GM18868 (cell line): ENCODE results near the gene ATP6AP2.
"Not testable (repeated sequence)": the region's sequence is repeated elsewhere in the genome, so short reads cannot be mapped to it uniquely, and the experiment has no call there.

ENCODE experiments used
- ATAC-seq: cut with Tn5 transposase; IDR thresholded peaks from one replicate; pipeline ENCODE4 v1.9.1; 2021; ENCODE audit warnings: mild to moderate bottlenecking, moderate library complexity; ENCODE audit not compliant: unreplicated experiment

ATP6AP2 gene

DNA sequence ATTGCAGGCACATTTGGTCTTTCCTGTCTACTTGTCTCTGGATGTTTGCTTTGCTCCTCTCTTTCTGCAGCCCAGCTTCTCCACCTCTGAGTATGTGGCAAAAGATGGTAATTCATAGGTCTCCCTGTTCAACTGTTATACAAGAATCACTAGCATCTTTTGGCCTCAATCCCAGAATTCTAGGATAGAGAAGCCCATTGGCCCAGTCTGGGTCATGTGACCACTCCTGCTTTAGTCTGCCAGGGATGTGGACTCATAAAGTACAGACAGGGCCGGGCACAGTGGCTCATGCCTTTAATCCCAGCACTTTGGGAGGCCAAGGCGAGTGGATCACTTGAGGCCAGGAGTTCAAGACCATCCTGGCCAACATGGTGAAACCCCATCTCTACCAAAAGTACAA is 5.4 kb upstream of the ATP6AP2 start:
- not testable (repeated sequence) for ATAC-seq

DNA sequence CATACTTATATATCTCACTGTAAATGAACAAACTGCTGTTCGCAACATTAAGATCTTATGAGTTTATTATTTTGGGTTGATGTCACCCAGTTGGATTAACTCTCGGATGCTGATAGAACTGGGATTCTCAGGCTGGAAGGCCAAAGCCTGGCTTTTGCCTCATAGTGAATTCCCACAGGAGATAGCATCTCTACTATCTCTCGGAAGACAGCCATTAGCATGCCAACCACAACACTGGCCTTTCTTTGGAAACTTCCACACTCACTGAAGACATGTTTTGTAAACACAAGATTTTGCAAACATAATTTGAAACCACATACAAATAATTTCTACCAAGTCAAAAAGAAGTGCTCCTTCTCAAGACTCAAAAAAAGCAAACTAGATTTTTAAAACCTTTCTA is 4.5 kb upstream of the ATP6AP2 start:
- ATAC-seq: no peak

GRCh38 chrX:40578039-40578695 is 2.6 kb upstream of the ATP6AP2 start:
- no peak for ATAC-seq

- ATAC-seq: no peak
Observed at GRCh38 chrX:40579141-40579540, 1.6 kb upstream of the ATP6AP2 start.

DNA sequence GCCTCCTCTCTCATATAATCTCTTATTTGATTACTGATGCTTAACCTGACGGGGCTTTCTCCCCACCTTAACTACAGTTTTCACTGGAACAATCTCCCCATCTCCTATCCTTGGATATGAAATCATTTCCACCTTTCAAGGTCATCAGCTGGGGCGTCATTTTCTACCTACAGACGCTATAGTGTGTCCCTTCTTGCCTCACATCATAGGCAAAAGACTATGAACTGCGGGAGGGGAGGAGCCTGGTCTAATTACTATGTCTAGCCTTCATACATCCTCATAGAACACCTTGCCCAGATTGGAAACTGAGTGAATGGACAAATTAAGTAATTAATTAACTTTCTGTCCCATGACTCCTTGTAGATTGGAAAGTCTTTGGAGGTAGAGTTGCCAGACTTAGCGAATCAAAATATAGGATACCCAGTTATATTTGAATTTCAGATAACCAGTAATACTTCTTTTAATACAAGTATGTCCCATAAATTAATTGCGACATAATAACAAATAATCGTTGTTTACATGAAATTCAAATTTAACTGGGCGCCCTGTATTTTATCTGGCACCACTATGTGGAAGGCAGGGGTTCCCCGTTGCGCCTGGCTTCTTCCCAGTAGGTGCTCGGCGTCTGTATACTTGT is 752 bp upstream of the ATP6AP2 start:
- peak; percentile 64 for ATAC-seq

GRCh38 chrX:40581336-40581920 is 658 bp downstream of the ATP6AP2 start:
- ATAC-seq: no peak

DNA sequence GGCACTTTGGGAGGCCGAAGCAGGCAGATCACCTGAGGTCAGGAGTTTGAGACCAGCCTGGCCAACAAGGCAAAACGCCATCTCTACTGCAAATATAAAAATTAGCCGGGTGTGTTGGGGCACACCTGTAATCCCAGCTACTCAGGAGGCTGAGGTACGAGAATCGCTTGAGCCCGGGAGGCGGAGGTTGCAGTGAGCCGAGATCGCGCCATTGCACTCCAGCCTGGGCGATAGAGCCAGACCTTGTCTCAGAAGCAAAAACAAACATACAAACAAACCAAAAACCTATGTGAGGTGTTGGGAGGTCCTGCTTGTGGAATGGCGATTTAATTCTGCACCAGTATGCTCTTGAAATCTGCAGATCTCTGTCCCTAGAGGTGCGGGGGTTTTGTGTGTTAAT is 1.4 kb downstream of the ATP6AP2 start:
- not testable (repeated sequence) for ATAC-seq

DNA sequence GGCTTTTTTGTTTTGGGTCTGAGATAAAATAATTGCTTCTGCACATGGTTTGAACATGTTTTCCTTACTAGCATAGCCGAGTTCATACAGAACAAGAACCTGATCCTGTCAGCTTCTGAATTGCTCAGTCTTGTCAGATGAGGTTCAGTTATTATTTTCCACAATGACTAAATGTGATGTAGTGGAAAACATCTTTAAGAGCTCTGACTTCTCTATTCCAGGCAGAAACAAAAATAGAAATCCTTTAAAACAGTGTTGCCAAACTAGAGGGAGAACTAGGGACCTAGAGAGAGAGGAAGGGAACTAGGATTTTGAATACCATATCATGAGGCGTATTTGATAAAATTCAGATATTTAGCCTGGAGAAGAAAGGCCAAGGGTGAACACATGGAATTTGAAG is 2.0 kb downstream of the ATP6AP2 start:
- ATAC-seq: no peak

DNA sequence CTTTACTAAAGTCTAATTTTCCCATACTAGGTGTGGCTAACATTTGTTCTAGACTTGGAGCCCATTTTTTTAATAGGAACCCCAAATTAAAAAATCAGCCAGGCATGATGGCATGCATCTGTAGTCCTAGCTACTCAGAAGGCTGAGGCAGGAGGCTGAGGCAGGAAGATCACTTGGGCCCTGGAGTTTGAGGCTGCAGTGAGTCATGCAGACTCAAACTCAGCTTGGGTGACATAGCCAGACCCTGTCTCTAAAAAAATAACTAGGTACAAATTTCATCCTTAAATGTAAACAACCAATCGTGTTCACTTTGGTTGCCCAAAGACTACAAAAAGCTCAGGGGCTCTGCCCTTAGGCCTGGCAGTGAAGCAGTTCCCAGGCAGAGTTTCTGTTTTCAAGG is 6.9 kb downstream of the ATP6AP2 start:
- ATAC-seq: not testable (repeated sequence)

DNA sequence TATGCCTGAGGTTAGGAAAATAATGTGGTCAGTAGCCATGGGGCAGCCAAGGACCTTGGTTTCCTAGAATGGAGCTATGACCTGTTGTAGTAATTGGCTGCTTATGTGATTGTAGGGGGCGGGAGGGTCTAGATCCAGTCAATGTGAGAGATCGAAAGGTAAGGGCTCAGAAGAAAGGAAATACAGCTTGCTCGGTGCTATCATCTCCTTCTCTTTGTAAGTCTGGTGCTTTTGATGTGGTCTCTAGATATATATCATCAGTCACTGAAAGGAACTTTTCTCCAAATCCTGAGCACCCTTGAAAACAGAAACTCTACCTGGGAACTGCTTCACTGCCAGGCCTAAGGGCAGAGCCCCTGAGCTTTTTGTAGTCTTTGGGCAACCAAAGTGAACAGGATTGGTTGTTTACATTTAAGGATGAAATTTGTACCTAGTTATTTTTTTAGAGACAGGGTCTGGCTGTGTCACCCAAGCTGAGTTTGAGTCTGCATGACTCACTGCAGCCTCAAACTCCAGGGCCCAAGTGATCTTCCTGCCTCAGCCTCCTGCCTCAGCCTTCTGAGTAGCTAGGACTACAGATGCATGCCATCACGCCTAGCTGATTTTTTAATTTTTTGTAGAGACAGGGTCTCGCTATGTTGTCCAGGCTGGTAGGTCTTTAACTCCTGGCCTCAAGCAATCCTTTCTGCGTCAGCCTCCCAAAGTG is 9.0 kb downstream of the ATP6AP2 start:
- not testable (repeated sequence) for ATAC-seq

DNA sequence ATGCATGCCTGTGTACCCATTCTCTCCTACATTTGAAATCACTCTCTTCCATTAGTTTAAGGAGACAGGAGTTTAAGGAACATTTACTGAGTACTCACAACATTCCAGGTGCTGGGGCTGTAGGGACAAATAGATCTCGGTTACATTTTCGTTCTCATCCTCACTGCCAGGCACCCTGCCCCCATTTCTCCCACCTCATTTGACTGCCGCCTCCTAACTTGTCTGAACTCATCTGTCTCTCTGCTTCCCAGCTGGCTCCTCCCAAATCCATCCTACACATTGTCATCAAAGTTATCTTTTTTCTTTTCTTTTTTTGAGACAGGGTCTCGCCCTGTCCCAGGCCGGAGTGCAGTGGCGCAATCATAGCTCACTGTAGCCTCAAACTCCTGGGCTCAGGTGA is 22.7 kb downstream of the ATP6AP2 start:
- ATAC-seq: no peak

DNA sequence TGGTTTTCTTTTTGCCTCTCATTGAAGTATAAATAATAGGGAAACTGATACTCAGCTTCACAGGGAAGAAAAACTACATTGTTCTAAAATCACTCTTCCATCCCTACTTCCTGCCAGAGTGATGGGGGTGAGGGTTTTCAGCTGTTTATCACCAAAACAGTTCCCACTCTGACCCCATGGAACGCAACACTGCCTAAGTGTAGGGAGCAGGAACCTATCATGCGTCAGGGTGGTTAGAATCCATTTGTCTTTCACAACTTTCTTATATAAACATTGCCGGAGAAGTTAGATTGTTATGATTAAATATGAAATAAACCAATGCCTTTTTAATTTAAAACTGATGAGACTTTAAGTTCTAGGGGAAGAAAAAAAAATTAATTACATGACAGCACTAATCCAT is 26.6 kb downstream of the ATP6AP2 start:
- ATAC-seq: no peak

- no peak for ATAC-seq
Observed at GRCh38 chrX:40612511-40612910, 31.7 kb downstream of the ATP6AP2 start.

DNA sequence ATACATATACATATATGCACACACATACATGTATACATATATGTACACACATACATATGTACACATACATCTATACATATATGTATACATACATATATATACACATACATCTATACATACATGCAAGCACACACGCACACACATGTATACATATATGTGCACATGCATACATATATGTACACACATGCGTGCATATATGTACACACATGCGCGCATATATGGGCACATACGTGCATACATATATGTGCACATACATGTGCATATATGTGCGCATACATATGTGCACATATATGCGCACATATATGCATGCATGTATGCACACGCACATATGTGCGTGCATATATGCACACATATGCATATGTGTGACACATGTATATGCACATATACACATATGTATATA is 35.2 kb downstream of the ATP6AP2 start:
- ATAC-seq: no peak

- no peak for ATAC-seq
Observed at GRCh38 chrX:40617566-40617965, 36.8 kb downstream of the ATP6AP2 start.

GRCh38 chrX:40622479-40623138 is 41.8 kb downstream of the ATP6AP2 start:
- no peak for ATAC-seq

- no peak for ATAC-seq
Observed at GRCh38 chrX:40623139-40623536, 42.4 kb downstream of the ATP6AP2 start, which contains the start of gene MPC1L. Gene MPC1L, plus strand, starts transcription at chrX:40623428. Its CDS starts 138 bp downstream, at chrX:40623566.

DNA sequence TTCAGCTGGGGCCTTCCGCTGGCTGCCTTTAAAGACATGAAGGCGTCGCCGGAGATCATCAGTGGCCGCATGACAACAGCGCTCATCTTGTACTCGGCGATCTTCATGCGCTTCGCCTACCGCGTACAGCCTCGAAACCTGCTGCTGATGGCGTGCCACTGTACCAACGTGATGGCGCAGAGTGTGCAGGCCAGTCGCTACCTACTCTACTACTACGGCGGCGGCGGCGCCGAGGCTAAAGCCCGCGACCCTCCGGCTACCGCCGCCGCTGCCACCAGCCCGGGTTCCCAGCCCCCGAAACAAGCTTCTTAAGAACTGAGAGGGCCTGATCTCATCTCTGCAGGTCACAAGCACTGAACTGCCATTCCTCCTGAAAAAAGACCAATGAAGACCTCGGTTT is 42.9 kb downstream of the ATP6AP2 start:
- ATAC-seq: no peak

DNA sequence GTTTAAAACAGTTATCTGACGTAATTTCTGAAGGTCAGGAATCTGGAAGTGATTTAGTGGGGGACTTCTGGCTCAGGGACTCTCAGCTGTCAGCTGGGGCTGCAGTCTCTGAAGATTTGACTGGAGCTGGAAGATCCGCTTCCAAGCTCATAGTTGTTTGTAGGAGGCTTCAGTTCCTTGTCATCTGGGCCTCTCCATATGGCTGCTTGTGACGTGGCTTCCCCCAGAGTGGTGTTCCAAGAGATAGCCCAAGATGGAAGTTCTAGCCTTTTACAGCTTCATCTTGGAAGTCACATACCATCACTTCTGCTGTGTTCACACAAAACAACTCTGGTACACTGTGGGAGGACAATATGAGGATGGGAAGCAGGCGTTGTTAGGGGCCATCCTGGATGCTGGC is 44.5 kb downstream of the ATP6AP2 start:
- no peak for ATAC-seq

GRCh38 chrX:40628506-40628905 is 47.7 kb downstream of the ATP6AP2 start:
- ATAC-seq: no peak

- no peak for ATAC-seq
Observed at GRCh38 chrX:40632199-40632598, 51.4 kb downstream of the ATP6AP2 start.
